ENCODE data around the gene TSPAN3.

DNA sequence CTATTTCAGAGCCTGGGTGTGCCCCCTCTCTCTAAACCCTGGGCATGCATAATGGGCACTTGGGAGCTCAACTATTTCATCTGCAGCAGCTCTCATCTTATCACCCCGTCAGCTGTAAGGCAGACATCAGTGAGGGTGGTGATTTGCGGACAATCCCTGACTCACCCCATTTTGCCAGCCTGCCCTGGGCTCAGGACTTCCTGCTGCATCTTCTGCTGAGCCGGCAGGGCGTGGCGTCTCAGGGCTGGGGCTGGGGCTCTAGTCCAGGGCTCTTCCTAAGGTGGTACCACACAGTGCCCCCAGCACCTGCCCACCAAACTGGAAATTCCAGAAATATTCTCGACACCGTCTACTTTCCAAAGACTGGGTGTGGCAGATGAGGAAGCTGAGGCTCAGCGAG is 76.9 kb downstream of the TSPAN3 start:
- TF ChIP-seq, protein P1, sequence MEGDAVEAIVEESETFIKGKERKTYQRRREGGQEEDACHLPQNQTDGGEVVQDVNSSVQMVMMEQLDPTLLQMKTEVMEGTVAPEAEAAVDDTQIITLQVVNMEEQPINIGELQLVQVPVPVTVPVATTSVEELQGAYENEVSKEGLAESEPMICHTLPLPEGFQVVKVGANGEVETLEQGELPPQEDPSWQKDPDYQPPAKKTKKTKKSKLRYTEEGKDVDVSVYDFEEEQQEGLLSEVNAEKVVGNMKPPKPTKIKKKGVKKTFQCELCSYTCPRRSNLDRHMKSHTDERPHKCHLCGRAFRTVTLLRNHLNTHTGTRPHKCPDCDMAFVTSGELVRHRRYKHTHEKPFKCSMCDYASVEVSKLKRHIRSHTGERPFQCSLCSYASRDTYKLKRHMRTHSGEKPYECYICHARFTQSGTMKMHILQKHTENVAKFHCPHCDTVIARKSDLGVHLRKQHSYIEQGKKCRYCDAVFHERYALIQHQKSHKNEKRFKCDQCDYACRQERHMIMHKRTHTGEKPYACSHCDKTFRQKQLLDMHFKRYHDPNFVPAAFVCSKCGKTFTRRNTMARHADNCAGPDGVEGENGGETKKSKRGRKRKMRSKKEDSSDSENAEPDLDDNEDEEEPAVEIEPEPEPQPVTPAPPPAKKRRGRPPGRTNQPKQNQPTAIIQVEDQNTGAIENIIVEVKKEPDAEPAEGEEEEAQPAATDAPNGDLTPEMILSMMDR (IDR thresholded peaks at IDR 0.05), result no peak
- no peak for TF ChIP-seq POLR2A (IDR thresholded peaks at IDR 0.05)
